A549 treated with DMSO at 1 μM for 4 hours (cell line): ENCODE data around the gene GPR22. TPM values are rescaled to one million over a fixed set of nuclear protein-coding genes. Genes with fewer than 3 reads are reported as not detected.

ENCODE experiments used
- total RNA-seq: library from RNA; stranded (reverse); fragments of 200-300 nt; extraction: Qiagen RNA extraction; gene quantifications from 5 replicates; pipeline ENCODE4 v1.2.3, GENCODE V29; 2022; ENCODE audit warnings: low read depth

The GPR22 gene, protein sequence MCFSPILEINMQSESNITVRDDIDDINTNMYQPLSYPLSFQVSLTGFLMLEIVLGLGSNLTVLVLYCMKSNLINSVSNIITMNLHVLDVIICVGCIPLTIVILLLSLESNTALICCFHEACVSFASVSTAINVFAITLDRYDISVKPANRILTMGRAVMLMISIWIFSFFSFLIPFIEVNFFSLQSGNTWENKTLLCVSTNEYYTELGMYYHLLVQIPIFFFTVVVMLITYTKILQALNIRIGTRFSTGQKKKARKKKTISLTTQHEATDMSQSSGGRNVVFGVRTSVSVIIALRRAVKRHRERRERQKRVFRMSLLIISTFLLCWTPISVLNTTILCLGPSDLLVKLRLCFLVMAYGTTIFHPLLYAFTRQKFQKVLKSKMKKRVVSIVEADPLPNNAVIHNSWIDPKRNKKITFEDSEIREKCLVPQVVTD
- not detected in 5 replicates for total RNA-seq

DNA sequence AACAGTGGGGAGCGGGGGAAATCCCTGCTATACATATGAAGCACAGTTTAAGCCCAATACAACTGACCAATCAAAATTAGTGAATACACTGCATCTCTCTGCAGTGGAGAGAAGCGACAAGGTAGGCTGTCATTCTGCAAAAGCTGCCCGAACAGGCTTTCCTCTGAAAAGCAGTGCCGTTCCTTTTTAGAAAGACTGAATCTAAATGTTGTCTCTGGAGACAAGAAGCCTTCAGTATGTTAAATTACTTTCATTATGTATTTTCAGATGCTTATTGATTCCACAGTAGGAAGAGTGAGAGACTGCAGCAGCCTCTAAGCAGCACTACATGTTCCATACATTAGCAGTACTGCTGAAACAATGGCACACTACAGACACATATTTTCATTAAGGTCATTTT lies at the start of gene GPR22:
TSS of gene GPR22 (plus strand) at position 129 of the 400 bp plus-strand sequence. CDS start 4,004 bp downstream, outside the sequence.

Other genes with a start within 250 kb of the GPR22 start
- gene COG5, start 93.9 kb downstream of the GPR22 start, total RNA-seq: 8.5 to 12.9 TPM (median 11.7 TPM) in 5 replicates
- gene DUS4L, start 93.9 kb downstream of the GPR22 start, total RNA-seq: 9.6 to 12.6 TPM (median 11.2 TPM) in 5 replicates
- gene BCAP29, start 110.2 kb downstream of the GPR22 start, total RNA-seq: 36.2 to 43.8 TPM (median 40.1 TPM) in 5 replicates
- gene SLC26A4, start 190.8 kb downstream of the GPR22 start, total RNA-seq: 0.05 to 0.12 TPM (median 0.06 TPM) in 5 replicates